Epithelial cell of proximal tubule (primary cell): ENCODE results near the gene WBP1. TPM values are rescaled to one million over a fixed set of nuclear protein-coding genes. Genes with fewer than 3 reads are reported as not detected.
A peak's percentile ranks its signal among the peaks of the same experiment; 100 is the strongest.

Experiments
- DNase-seq: peaks from one replicate; pipeline ENCODE4 v3.0.0-alpha.2; 2011; ENCODE audit warnings: low read depth
- H3K4me3 ChIP-seq: 2 replicates; pipeline ENCODE4 v1.5.1; 2011; ENCODE audit warnings: low read depth, mild to moderate bottlenecking, low read length
- CTCF ChIP-seq: conservative IDR thresholded peaks from 2 replicates; pipeline ENCODE4 v1.5.1; 2012; ENCODE audit warnings: low read depth, mild to moderate bottlenecking, low read length
- total RNA-seq: library from RNA; depleted of rRNA; stranded (reverse); fragments of >200 nt; gene quantifications from 2 replicates; pipeline ENCODE4 v1.2.3, GENCODE V29; 2015

Gene WBP1
- total RNA-seq, 1 donor from 2014 or later = 84.3 TPM

GRCh38 chr2:74502720-74503505 lies 44.7 kb downstream of the WBP1 start:
- H3K4me3 ChIP-seq = peak overlapping the region; percentile 94
- TF ChIP-seq CTCF = peak; percentile 30
- no peak for DNase-seq

- H3K4me3 ChIP-seq = peak overlapping the region; percentile 94
- DNase-seq = no peak
- TF ChIP-seq CTCF = no peak
These were observed 45.6 kb downstream of the WBP1 start for GRCh38 chr2:74503506-74504475.

- peak overlapping the region; percentile 94 for H3K4me3 ChIP-seq
- no peak for TF ChIP-seq CTCF
- no peak for DNase-seq
These were observed 46.4 kb downstream of the WBP1 start for GRCh38 chr2:74504591-74504990.

GRCh38 chr2:74505448-74506246 lies 47.4 kb downstream of the WBP1 start:
- no peak for DNase-seq
- TF ChIP-seq CTCF = no peak
- peak overlapping the region; percentile 32 for H3K4me3 ChIP-seq

GRCh38 chr2:74507145-74507925 lies 49.1 kb downstream of the WBP1 start, which contains the start of gene PCGF1:
Gene PCGF1 (minus strand): TSS chr2:74507695. CDS start chr2:74507668, 27 bp downstream.
- H3K4me3 ChIP-seq = peak within 1 kb of the TSS; percentile 72
- peak; percentile 79 for DNase-seq
- peak; percentile 30 for TF ChIP-seq CTCF

GRCh38 chr2:74507926-74508520 lies 49.8 kb downstream of the WBP1 start:
- no peak for TF ChIP-seq CTCF
- DNase-seq = no peak
- H3K4me3 ChIP-seq = peak overlapping the region; percentile 72
